CD14-positive monocyte (primary cell): ENCODE results near the gene RUNDC3A. TPM values are rescaled to one million over a fixed set of nuclear protein-coding genes. Genes with fewer than 3 reads are reported as not detected.

Source experiments
- DNase-seq, 3 donors: peaks; one replicate each; pipeline ENCODE4 v3.0.0-alpha.2; 2011 to 2022
- H2AFZ ChIP-seq: 2 replicates; pipeline ENCODE4 v1.6.0; 2012; ENCODE audit warnings: mild to moderate bottlenecking, low read depth, low read length, inconsistent platforms; ENCODE audit not compliant: insufficient read depth, poor library complexity, severe bottlenecking
- H3K27ac ChIP-seq, 2 donors: 1 replicate in 1 of 2; 2 replicates in 1 of 2; pipeline ENCODE4 v1.5.1; 2012 to 2013; ENCODE audit warnings: low read length in 2 of 2, control low read depth in 1 of 2, inconsistent platforms in 1 of 2, low read depth in 1 of 2, mild to moderate bottlenecking in 1 of 2
- H3K27me3 ChIP-seq, 2 donors: one replicate each; pipeline versions ENCODE4 v1.6.0 to v1.6.1; 2011 to 2013; ENCODE audit warnings: low read length in 2 of 2; ENCODE audit not compliant: control insufficient read depth in 2 of 2, insufficient read depth in 2 of 2
- H3K36me3 ChIP-seq, 2 donors: replicated peaks in 1 of 2; 1 replicate in 1 of 2; 2 replicates in 1 of 2; pipeline versions ENCODE4 v1.5.1 to v1.6.1; 2012 to 2013; ENCODE audit warnings: low read length in 2 of 2, control low read depth in 1 of 2, inconsistent platforms in 1 of 2, mild to moderate bottlenecking in 1 of 2; ENCODE audit not compliant: insufficient read depth in 2 of 2, control insufficient read depth in 1 of 2
- H3K4me1 ChIP-seq, 2 donors: 1 replicate in 1 of 2; 2 replicates in 1 of 2; pipeline versions ENCODE4 v1.5.1 to v1.6.1; 2012 to 2013; ENCODE audit warnings: low read length in 2 of 2, control low read depth in 1 of 2, inconsistent platforms in 1 of 2, mild to moderate bottlenecking in 1 of 2, moderate library complexity in 1 of 2; ENCODE audit not compliant: insufficient read depth in 2 of 2, control insufficient read depth in 1 of 2
- H3K4me2 ChIP-seq: replicated peaks from 2 replicates; pipeline ENCODE3; 2012; ENCODE audit warnings: low read length, moderate library complexity, mild to moderate bottlenecking; ENCODE audit not compliant: poor library complexity, severe bottlenecking; ENCODE audit errors: extremely low read depth
- H3K4me3 ChIP-seq, 3 experiments: fragments of 200-600 bp in 1 of 3; sonication (generic) in 1 of 3; replicated peaks in 1 of 3; 1 replicate in 2 of 3; 2 replicates in 1 of 3; pipeline ENCODE4 v1.5.1; 2011 to 2013; ENCODE audit warnings: low read length in 3 of 3, mild to moderate bottlenecking in 3 of 3, control low read depth in 2 of 3, low read depth in 2 of 3, inconsistent platforms in 1 of 3, moderate library complexity in 1 of 3
- H3K79me2 ChIP-seq: 2 replicates; pipeline ENCODE4 v1.6.0; 2012; ENCODE audit warnings: mild to moderate bottlenecking, control low read depth, inconsistent platforms, low read length, moderate library complexity; ENCODE audit not compliant: insufficient read depth
- H3K9ac ChIP-seq: 2 replicates; pipeline ENCODE4 v1.6.0; 2017; ENCODE audit warnings: low read length, mild to moderate bottlenecking; ENCODE audit not compliant: insufficient read depth, poor library complexity, severe bottlenecking
- H3K9me3 ChIP-seq, 2 donors: replicated peaks in 1 of 2; 1 replicate in 1 of 2; 2 replicates in 1 of 2; pipeline versions ENCODE4 v1.5.1 to v1.6.1; 2012 to 2013; ENCODE audit warnings: low read length in 2 of 2, control low read depth in 1 of 2; ENCODE audit not compliant: control insufficient read depth in 1 of 2, insufficient read depth in 1 of 2
- H4K20me1 ChIP-seq: 2 replicates; pipeline ENCODE4 v1.6.0; 2012; ENCODE audit warnings: mild to moderate bottlenecking, low read length, control low read depth, moderate library complexity; ENCODE audit not compliant: insufficient read depth
- H3K27ac Mint-ChIP-seq, 7 donors: one replicate each; pipeline ENCODE4 v1.8.0; 2020; ENCODE audit warnings: mild to moderate bottlenecking in 7 of 7, mixed read lengths in 7 of 7, moderate library complexity in 6 of 7, inconsistent platforms in 2 of 7
- H3K27me3 Mint-ChIP-seq, 3 donors: one replicate each; pipeline ENCODE4 v1.8.0; 2021 to 2022; ENCODE audit warnings: low read depth in 3 of 3, mild to moderate bottlenecking in 3 of 3, mixed read lengths in 3 of 3, moderate library complexity in 3 of 3, inconsistent platforms in 1 of 3
- H3K36me3 Mint-ChIP-seq, 2 donors: one replicate each; pipeline ENCODE4 v1.8.0; 2020; ENCODE audit warnings: mixed read lengths in 2 of 2, inconsistent platforms in 1 of 2, mild to moderate bottlenecking in 1 of 2
- H3K4me1 Mint-ChIP-seq: one replicate; pipeline ENCODE4 v1.8.0; 2020; ENCODE audit warnings: mild to moderate bottlenecking, mixed read lengths
- H3K4me3 Mint-ChIP-seq, 2 donors: one replicate each; pipeline ENCODE4 v1.8.0; 2020; ENCODE audit warnings: mild to moderate bottlenecking in 2 of 2, mixed read lengths in 2 of 2, moderate library complexity in 1 of 2
- H3K9me3 Mint-ChIP-seq, 7 donors: one replicate each; pipeline ENCODE4 v1.8.0; 2020 to 2022; ENCODE audit warnings: mixed read lengths in 7 of 7, mild to moderate bottlenecking in 6 of 7, moderate library complexity in 6 of 7, inconsistent platforms in 2 of 7
- CTCF ChIP-seq: fragments of 200-600 bp; IDR thresholded peaks from one replicate; pipeline ENCODE4 v1.8.0; 2022; ENCODE audit warnings: antibody characterized with exemption, mild to moderate bottlenecking
- WGBS: methylation state at CpG from one replicate; pipeline ENCODE4 v1.1.5; 2013; ENCODE audit warnings: missing lambda C conversion rate; ENCODE audit not compliant: insufficient coverage; 5-methylcytosine and 5-hydroxymethylcytosine counted together
- intact Hi-C, 2 donors: fragments of 100-400 bp; cut with micrococcal nuclease; formaldehyde crosslinking; loops; one replicate each; pipeline versions ENCODE4 v1.15.0 to v1.15.1; 2023
- polyA plus RNA-seq, 3 donors: library from polyadenylated mRNA; depleted of rRNA in 1 of 3; unstranded in 2 of 3; stranded (reverse) in 1 of 3; fragments of 300-500 nt in 2 of 3; fragments of >200 nt in 1 of 3; fragmentation: Illumina TruSeq in 2 of 3; gene quantifications; 1 replicate in 2 of 3; 2 replicates in 1 of 3; pipeline ENCODE4 v1.2.3, GENCODE V29; 2012 to 2021

Gene RUNDC3A
- polyA plus RNA-seq, 3 donors: 0.22 to 0.35 TPM; not detected in 1

GRCh38 chr17:44280392-44280937 is 27.9 kb upstream of the RUNDC3A start:
- peaks cover 26 to 28% (median 27%) of the 10 kb centered on the region in 3 donors for H3K27me3 Mint-ChIP-seq
- peak overlapping the region; percentile 36 for H3K9ac ChIP-seq
- H3K9me3 ChIP-seq: no peaks in the 10 kb centered on the region
- peak overlapping the region in 1 of 2 donors; percentile 80 for H3K27ac ChIP-seq
- peak overlapping the region; percentile 92 to 97 (median 94) for H3K27ac Mint-ChIP-seq
- H3K27me3 ChIP-seq: peaks cover 0 to 7% of the 10 kb centered on the region in 2 donors
- H2AFZ ChIP-seq: peak overlapping the region; percentile 51
- H3K4me3 Mint-ChIP-seq: peak overlapping the region; percentile 64 to 70
- no peaks in the 10 kb centered on the region for H3K9me3 Mint-ChIP-seq
- H3K36me3 Mint-ChIP-seq: no peaks in the 10 kb centered on the region
- peaks cover 23 to 25% of the 10 kb centered on the region in 2 donors for H3K4me1 ChIP-seq
- DNase-seq: peak; percentile 22 to 45 (median 33)
- 84% methylated on average over 8 of the region's 12 CpGs for WGBS
- TF ChIP-seq CTCF: no peak
- H3K4me2 ChIP-seq: peak overlapping the region; percentile 66
- H3K4me3 ChIP-seq: peak overlapping the region in 1 of 3 experiments; percentile 46
- H3K36me3 ChIP-seq: no peaks in the 10 kb centered on the region
- intact Hi-C loops: no loop called here
- H4K20me1 ChIP-seq: no peaks in the 10 kb centered on the region
- peaks cover 30% of the 10 kb centered on the region for H3K4me1 Mint-ChIP-seq
- H3K79me2 ChIP-seq: no peaks in the 10 kb centered on the region

- peak overlapping the region in 5 of 7 donors; percentile 56 to 80 (median 60) for H3K27ac Mint-ChIP-seq
- H3K27me3 Mint-ChIP-seq: peaks cover 23 to 24% (median 24%) of the 10 kb centered on the region in 3 donors
Measured at GRCh38 chr17:44281570-44281969, 26.8 kb upstream of the RUNDC3A start.

More at GRCh38 chr17:44281570-44281969, 26.8 kb upstream of the RUNDC3A start:
- Histone ChIP-seq H3K4me3 (no peak overlapping the region), H3K27me3 (peaks cover 0 to 7% of the 10 kb centered on the region in 2 donors), H3K4me2 (no peak overlapping the region), H3K4me1 (peaks cover 23 to 25% of the 10 kb centered on the region in 2 donors), H4K20me1 (no peaks in the 10 kb centered on the region), H2AFZ (no peak overlapping the region), H3K27ac (no peak overlapping the region), H3K9me3 (no peaks in the 10 kb centered on the region), H3K36me3 (no peaks in the 10 kb centered on the region), H3K79me2 (no peaks in the 10 kb centered on the region), H3K9ac (no peak overlapping the region)
- DNase-seq: no peak
- intact Hi-C loops: no loop called here
- Mint-ChIP-seq H3K4me3 (peak overlapping the region in 1 of 2 donors; percentile 41), H3K36me3 (no peaks in the 10 kb centered on the region), H3K9me3 (no peaks in the 10 kb centered on the region), H3K4me1 (peaks cover 30% of the 10 kb centered on the region)
- 100% methylated on average over 1 of the region's 2 CpGs for WGBS
- TF ChIP-seq CTCF: no peak
